NCI-H1436 (cell line): Measurements from ENCODE around the gene RFX4.

Experiments
- DNase-seq: peaks from one replicate; lab custom pipeline; 2025; lab: John Stamatoyannopoulos, UW

RFX4 gene

GRCh38 chr12:106767206-106767605, 184.4 kb downstream of the RFX4 start:
- DNase-seq, result no peak

- DNase-seq, result no peak
These were observed 185.4 kb downstream of the RFX4 start for GRCh38 chr12:106767954-106768822.

GRCh38 chr12:106769078-106769477, 186.3 kb downstream of the RFX4 start:
- no peak for DNase-seq

- DNase-seq, result no peak
These were observed 186.7 kb downstream of the RFX4 start for GRCh38 chr12:106769546-106769945.

GRCh38 chr12:106771425-106771824, 188.6 kb downstream of the RFX4 start:
- no peak for DNase-seq

GRCh38 chr12:106773286-106774004, 190.6 kb downstream of the RFX4 start:
- DNase-seq, result no peak

GRCh38 chr12:106774005-106774807, 191.4 kb downstream of the RFX4 start, which contains the start of gene RIC8B:
RIC8B (plus strand) TSS chr12:106774682; CDS start chr12:106774746, 64 bp downstream.
- peak; percentile 96 for DNase-seq

GRCh38 chr12:106774808-106775524, 192.2 kb downstream of the RFX4 start:
- no peak for DNase-seq

- DNase-seq, result no peak
These were observed 194.1 kb downstream of the RFX4 start for GRCh38 chr12:106776897-106777296.

- DNase-seq, result no peak
These were observed 197.3 kb downstream of the RFX4 start for GRCh38 chr12:106780010-106780631.

- DNase-seq, result no peak
These were observed 199.8 kb downstream of the RFX4 start for GRCh38 chr12:106782619-106783018.

- no peak for DNase-seq
These were observed 200.7 kb downstream of the RFX4 start for GRCh38 chr12:106783515-106783914.

GRCh38 chr12:106790020-106790419, 207.2 kb downstream of the RFX4 start:
- DNase-seq, result peak; percentile 24

- no peak for DNase-seq
These were observed 208.7 kb downstream of the RFX4 start for GRCh38 chr12:106791531-106791930.

- no peak for DNase-seq
These were observed 211.6 kb downstream of the RFX4 start for GRCh38 chr12:106794369-106794768.

- DNase-seq, result no peak
These were observed 218.4 kb downstream of the RFX4 start for GRCh38 chr12:106801167-106801708.

- DNase-seq, result no peak
These were observed 219.2 kb downstream of the RFX4 start for GRCh38 chr12:106801830-106802533.

- no peak for DNase-seq
These were observed 221.9 kb downstream of the RFX4 start for GRCh38 chr12:106804668-106805067.
